Activated naive CD8-positive, alpha-beta T cell (primary cell): ENCODE measurements around the gene NPAS3.

Experiments
- H3K27ac Mint-ChIP-seq: one replicate; pipeline ENCODE4 v1.8.0; 2021; ENCODE audit warnings: mixed read lengths
- H3K27me3 Mint-ChIP-seq: one replicate; pipeline ENCODE4 v1.8.0; 2021; ENCODE audit warnings: mixed read lengths
- H3K36me3 Mint-ChIP-seq: one replicate; pipeline ENCODE4 v1.8.0; 2021; ENCODE audit warnings: mixed read lengths
- H3K4me1 Mint-ChIP-seq: one replicate; pipeline ENCODE4 v1.8.0; 2021; ENCODE audit warnings: low read depth, mixed read lengths
- H3K4me3 Mint-ChIP-seq: one replicate; pipeline ENCODE4 v1.8.0; 2021; ENCODE audit warnings: mild to moderate bottlenecking, mixed read lengths
- H3K9me3 Mint-ChIP-seq: one replicate; pipeline ENCODE4 v1.8.0; 2021; ENCODE audit warnings: low read depth, mixed read lengths

The NPAS3 gene

GRCh38 chr14:32938719-32939253 is at the start of gene NPAS3:
TSS of gene NPAS3 (plus strand) at chr14:32938879.
- no peaks in the 10 kb centered on the region for H3K36me3 Mint-ChIP-seq
- H3K27ac Mint-ChIP-seq: no peak within 1 kb of the TSS
- peak within 1 kb of the TSS; percentile 87 for H3K4me3 Mint-ChIP-seq
- H3K9me3 Mint-ChIP-seq: no peaks in the 10 kb centered on the region
- peaks cover 37% of the 10 kb centered on the region for H3K27me3 Mint-ChIP-seq
- H3K4me1 Mint-ChIP-seq: peaks cover 22% of the 10 kb centered on the region

- Mint-ChIP-seq H3K27ac (no peak overlapping the region), H3K4me1 (peaks cover 7% of the 10 kb centered on the region), H3K9me3 (no peaks in the 10 kb centered on the region)
Measured at GRCh38 chr14:32896979-32897697, 41.5 kb upstream of the NPAS3 start.

GRCh38 chr14:32897698-32898064 is 41.0 kb upstream of the NPAS3 start:
- Mint-ChIP-seq H3K27me3 (no peaks in the 10 kb centered on the region), H3K9me3 (no peaks in the 10 kb centered on the region), H3K4me3 (peak overlapping the region; percentile 22), H3K4me1 (peaks cover 7% of the 10 kb centered on the region), H3K36me3 (no peaks in the 10 kb centered on the region), H3K27ac (no peak overlapping the region)

More at GRCh38 chr14:32896979-32897697, 41.5 kb upstream of the NPAS3 start:
- H3K27me3 Mint-ChIP-seq: no peaks in the 10 kb centered on the region
- peak overlapping the region; percentile 22 for H3K4me3 Mint-ChIP-seq
- H3K36me3 Mint-ChIP-seq: no peaks in the 10 kb centered on the region

- H3K27me3 Mint-ChIP-seq: peaks cover 3% of the 10 kb centered on the region
- H3K27ac Mint-ChIP-seq: no peak overlapping the region
- peaks cover 7% of the 10 kb centered on the region for H3K4me1 Mint-ChIP-seq
- H3K36me3 Mint-ChIP-seq: no peaks in the 10 kb centered on the region
- H3K4me3 Mint-ChIP-seq: no peak overlapping the region
- no peaks in the 10 kb centered on the region for H3K9me3 Mint-ChIP-seq
Measured at GRCh38 chr14:32898876-32899275, 39.8 kb upstream of the NPAS3 start.

- H3K36me3 Mint-ChIP-seq: no peaks in the 10 kb centered on the region
- H3K27ac Mint-ChIP-seq: no peak overlapping the region
- no peak overlapping the region for H3K4me3 Mint-ChIP-seq
- peaks cover 7% of the 10 kb centered on the region for H3K4me1 Mint-ChIP-seq
- H3K9me3 Mint-ChIP-seq: no peaks in the 10 kb centered on the region
- H3K27me3 Mint-ChIP-seq: peaks cover 3% of the 10 kb centered on the region
Measured at GRCh38 chr14:32900547-32900946, 38.1 kb upstream of the NPAS3 start.

GRCh38 chr14:32905013-32905412 is 33.7 kb upstream of the NPAS3 start:
- Mint-ChIP-seq H3K4me3 (no peak overlapping the region), H3K36me3 (no peaks in the 10 kb centered on the region), H3K27me3 (peaks cover 3% of the 10 kb centered on the region), H3K9me3 (no peaks in the 10 kb centered on the region), H3K27ac (no peak overlapping the region), H3K4me1 (no peaks in the 10 kb centered on the region)

- H3K4me3 Mint-ChIP-seq: no peak overlapping the region
- no peak overlapping the region for H3K27ac Mint-ChIP-seq
- H3K9me3 Mint-ChIP-seq: no peaks in the 10 kb centered on the region
- H3K36me3 Mint-ChIP-seq: no peaks in the 10 kb centered on the region
- no peaks in the 10 kb centered on the region for H3K4me1 Mint-ChIP-seq
- peaks cover 3% of the 10 kb centered on the region for H3K27me3 Mint-ChIP-seq
Measured at GRCh38 chr14:32906672-32907071, 32.0 kb upstream of the NPAS3 start.

GRCh38 chr14:32908196-32909084 is 30.2 kb upstream of the NPAS3 start:
- Mint-ChIP-seq H3K27ac (no peak overlapping the region), H3K9me3 (no peaks in the 10 kb centered on the region), H3K4me3 (no peak overlapping the region), H3K36me3 (no peaks in the 10 kb centered on the region), H3K4me1 (no peaks in the 10 kb centered on the region), H3K27me3 (peaks cover 3% of the 10 kb centered on the region)

- Mint-ChIP-seq H3K4me3 (no peak overlapping the region), H3K4me1 (no peaks in the 10 kb centered on the region), H3K9me3 (no peaks in the 10 kb centered on the region), H3K36me3 (no peaks in the 10 kb centered on the region), H3K27ac (no peak overlapping the region), H3K27me3 (peaks cover 3% of the 10 kb centered on the region)
Measured at GRCh38 chr14:32913725-32914124, 25.0 kb upstream of the NPAS3 start.

- Mint-ChIP-seq H3K4me3 (no peak overlapping the region), H3K4me1 (no peaks in the 10 kb centered on the region), H3K36me3 (no peaks in the 10 kb centered on the region), H3K27me3 (peaks cover 3% of the 10 kb centered on the region), H3K9me3 (no peaks in the 10 kb centered on the region), H3K27ac (no peak overlapping the region)
Measured at GRCh38 chr14:32914391-32914790, 24.3 kb upstream of the NPAS3 start.

GRCh38 chr14:32920696-32921276 is 17.9 kb upstream of the NPAS3 start:
- no peak overlapping the region for H3K4me3 Mint-ChIP-seq
- no peaks in the 10 kb centered on the region for H3K9me3 Mint-ChIP-seq
- no peaks in the 10 kb centered on the region for H3K4me1 Mint-ChIP-seq
- peaks cover 4% of the 10 kb centered on the region for H3K27me3 Mint-ChIP-seq
- H3K27ac Mint-ChIP-seq: no peak overlapping the region
- no peaks in the 10 kb centered on the region for H3K36me3 Mint-ChIP-seq

- Mint-ChIP-seq H3K36me3 (no peaks in the 10 kb centered on the region), H3K27ac (no peak overlapping the region), H3K9me3 (peaks cover 5% of the 10 kb centered on the region), H3K27me3 (peaks cover 12% of the 10 kb centered on the region), H3K4me3 (no peak overlapping the region), H3K4me1 (no peaks in the 10 kb centered on the region)
Measured at GRCh38 chr14:32925439-32925838, 13.2 kb upstream of the NPAS3 start.

GRCh38 chr14:32932302-32932913 is 6.3 kb upstream of the NPAS3 start:
- Mint-ChIP-seq H3K36me3 (no peaks in the 10 kb centered on the region), H3K27me3 (peaks cover 36% of the 10 kb centered on the region), H3K27ac (no peak overlapping the region), H3K4me3 (peak overlapping the region; percentile 20), H3K4me1 (peaks cover 14% of the 10 kb centered on the region), H3K9me3 (no peaks in the 10 kb centered on the region)

- H3K4me3 Mint-ChIP-seq: no peak overlapping the region
- H3K27ac Mint-ChIP-seq: no peak overlapping the region
- no peaks in the 10 kb centered on the region for H3K9me3 Mint-ChIP-seq
- H3K27me3 Mint-ChIP-seq: peaks cover 37% of the 10 kb centered on the region
- H3K4me1 Mint-ChIP-seq: peaks cover 14% of the 10 kb centered on the region
- no peaks in the 10 kb centered on the region for H3K36me3 Mint-ChIP-seq
Measured at GRCh38 chr14:32932914-32933628, 5.6 kb upstream of the NPAS3 start.
